ENCODE results near the gene PIP4P1.

PIP4P1 gene

GRCh38 chr14:20478894-20479293, 17.7 kb upstream of the PIP4P1 start:
- no peaks in the 10 kb centered on the region for H3K9me3 ChIP-seq (ENCODE audit: control insufficient read depth in 5 of 5, low read length in 5 of 5)
- no peaks in the 10 kb centered on the region for H3K27me3 ChIP-seq (ENCODE audit: control insufficient read depth in 5 of 5, insufficient read depth in 4 of 5, low read length in 5 of 5)
- no peak overlapping the region for H3K27ac ChIP-seq (ENCODE audit: low read depth, low read length)
- H3K9ac ChIP-seq (ENCODE audit: low read length in 5 of 5), result no peak overlapping the region
- peaks cover 5 to 46% (median 28%) of the 10 kb centered on the region in 5 donors for H3K36me3 ChIP-seq (ENCODE audit: control insufficient read depth in 5 of 5, insufficient read depth in 5 of 5, low read length in 5 of 5)
- no peak overlapping the region for H3K4me3 ChIP-seq (ENCODE audit: low read depth in 1 of 5, low read length in 5 of 5)
- peaks cover 0 to 21% (median 19%) of the 10 kb centered on the region in 5 donors for H3K4me1 ChIP-seq (ENCODE audit: control insufficient read depth in 5 of 5, insufficient read depth in 5 of 5, low read length in 5 of 5)

GRCh38 chr14:20477211-20477876, 16.1 kb upstream of the PIP4P1 start:
- H3K27ac ChIP-seq (ENCODE audit: low read depth, low read length), result peak overlapping the region; percentile 31
- peak overlapping the region in 1 of 5 donors; percentile 17 for H3K4me3 ChIP-seq (ENCODE audit: low read depth in 1 of 5, low read length in 5 of 5)
- peaks cover 5 to 60% (median 30%) of the 10 kb centered on the region in 5 donors for H3K36me3 ChIP-seq (ENCODE audit: control insufficient read depth in 5 of 5, insufficient read depth in 5 of 5, low read length in 5 of 5)

GRCh38 chr14:20476776-20477175, 15.5 kb upstream of the PIP4P1 start:
- H3K4me3 ChIP-seq (ENCODE audit: low read depth in 1 of 5, low read length in 5 of 5), result peak overlapping the region in 1 of 5 donors; percentile 17
- no peaks in the 10 kb centered on the region for H3K9me3 ChIP-seq (ENCODE audit: control insufficient read depth in 5 of 5, low read length in 5 of 5)
- no peaks in the 10 kb centered on the region for H3K27me3 ChIP-seq (ENCODE audit: control insufficient read depth in 5 of 5, insufficient read depth in 4 of 5, low read length in 5 of 5)
- peaks cover 0 to 22% (median 19%) of the 10 kb centered on the region in 5 donors for H3K4me1 ChIP-seq (ENCODE audit: control insufficient read depth in 5 of 5, insufficient read depth in 5 of 5, low read length in 5 of 5)
- H3K27ac ChIP-seq (ENCODE audit: low read depth, low read length), result peak overlapping the region; percentile 31
- H3K36me3 ChIP-seq (ENCODE audit: control insufficient read depth in 5 of 5, insufficient read depth in 5 of 5, low read length in 5 of 5), result peaks cover 5 to 64% (median 30%) of the 10 kb centered on the region in 5 donors
- H3K9ac ChIP-seq (ENCODE audit: low read length in 5 of 5), result peak overlapping the region in 1 of 5 donors; percentile 30

More at GRCh38 chr14:20477211-20477876, 16.1 kb upstream of the PIP4P1 start:
- Histone ChIP-seq H3K27me3 (ENCODE audit: control insufficient read depth in 5 of 5, insufficient read depth in 4 of 5, low read length in 5 of 5) (no peaks in the 10 kb centered on the region), H3K9me3 (ENCODE audit: control insufficient read depth in 5 of 5, low read length in 5 of 5) (no peaks in the 10 kb centered on the region), H3K9ac (ENCODE audit: low read length in 5 of 5) (no peak overlapping the region), H3K4me1 (ENCODE audit: control insufficient read depth in 5 of 5, insufficient read depth in 5 of 5, low read length in 5 of 5) (peaks cover 0 to 21% (median 19%) of the 10 kb centered on the region in 5 donors)

GRCh38 chr14:20472536-20473169, 11.4 kb upstream of the PIP4P1 start:
- Histone ChIP-seq H3K27me3 (ENCODE audit: control insufficient read depth in 5 of 5, insufficient read depth in 4 of 5, low read length in 5 of 5) (no peaks in the 10 kb centered on the region), H3K27ac (ENCODE audit: low read depth, low read length) (no peak overlapping the region), H3K36me3 (ENCODE audit: control insufficient read depth in 5 of 5, insufficient read depth in 5 of 5, low read length in 5 of 5) (peaks cover 5 to 55% (median 30%) of the 10 kb centered on the region in 5 donors), H3K9me3 (ENCODE audit: control insufficient read depth in 5 of 5, low read length in 5 of 5) (no peaks in the 10 kb centered on the region), H3K9ac (ENCODE audit: low read length in 5 of 5) (no peak overlapping the region), H3K4me3 (ENCODE audit: low read depth in 1 of 5, low read length in 5 of 5) (no peak overlapping the region), H3K4me1 (ENCODE audit: control insufficient read depth in 5 of 5, insufficient read depth in 5 of 5, low read length in 5 of 5) (peaks cover 6 to 46% (median 34%) of the 10 kb centered on the region in 5 donors)

- Histone ChIP-seq H3K27me3 (ENCODE audit: control insufficient read depth in 5 of 5, insufficient read depth in 4 of 5, low read length in 5 of 5) (no peaks in the 10 kb centered on the region), H3K9ac (ENCODE audit: low read length in 5 of 5) (peak overlapping the region; percentile 11 to 96 (median 85)), H3K4me3 (ENCODE audit: low read depth in 1 of 5, low read length in 5 of 5) (peak overlapping the region; percentile 88 to 98 (median 94)), H3K36me3 (ENCODE audit: control insufficient read depth in 5 of 5, insufficient read depth in 5 of 5, low read length in 5 of 5) (peaks cover 0 to 34% (median 19%) of the 10 kb centered on the region in 5 donors), H3K9me3 (ENCODE audit: control insufficient read depth in 5 of 5, low read length in 5 of 5) (no peaks in the 10 kb centered on the region), H3K27ac (ENCODE audit: low read depth, low read length) (peak overlapping the region; percentile 95), H3K4me1 (ENCODE audit: control insufficient read depth in 5 of 5, insufficient read depth in 5 of 5, low read length in 5 of 5) (peaks cover 6 to 31% (median 20%) of the 10 kb centered on the region in 5 donors)
Measured at GRCh38 chr14:20470603-20470901, 9.3 kb upstream of the PIP4P1 start.

GRCh38 chr14:20469890-20470602, 8.8 kb upstream of the PIP4P1 start:
- Histone ChIP-seq H3K9me3 (ENCODE audit: control insufficient read depth in 5 of 5, low read length in 5 of 5) (no peaks in the 10 kb centered on the region), H3K36me3 (ENCODE audit: control insufficient read depth in 5 of 5, insufficient read depth in 5 of 5, low read length in 5 of 5) (peaks cover 0 to 29% (median 17%) of the 10 kb centered on the region in 5 donors), H3K9ac (ENCODE audit: low read length in 5 of 5) (peak overlapping the region; percentile 81 to 96 (median 85)), H3K4me3 (ENCODE audit: low read depth in 1 of 5, low read length in 5 of 5) (peak overlapping the region; percentile 88 to 98 (median 94)), H3K4me1 (ENCODE audit: control insufficient read depth in 5 of 5, insufficient read depth in 5 of 5, low read length in 5 of 5) (peaks cover 6 to 31% (median 20%) of the 10 kb centered on the region in 5 donors), H3K27me3 (ENCODE audit: control insufficient read depth in 5 of 5, insufficient read depth in 4 of 5, low read length in 5 of 5) (no peaks in the 10 kb centered on the region), H3K27ac (ENCODE audit: low read depth, low read length) (peak overlapping the region; percentile 95)

GRCh38 chr14:20469242-20469889, 8.1 kb upstream of the PIP4P1 start, which contains the start of gene PNP:
TSS of gene PNP (plus strand) at chr14:20469406. CDS start at chr14:20469525, 119 bp downstream.
- Histone ChIP-seq H3K27ac (ENCODE audit: low read depth, low read length) (peak within 1 kb of the TSS; percentile 95), H3K4me1 (ENCODE audit: control insufficient read depth in 5 of 5, insufficient read depth in 5 of 5, low read length in 5 of 5) (peaks cover 6 to 31% (median 20%) of the 10 kb centered on the region in 5 donors), H3K9me3 (ENCODE audit: control insufficient read depth in 5 of 5, low read length in 5 of 5) (no peaks in the 10 kb centered on the region), H3K4me3 (ENCODE audit: low read depth in 1 of 5, low read length in 5 of 5) (peak within 1 kb of the TSS; percentile 88 to 98 (median 94)), H3K9ac (ENCODE audit: low read length in 5 of 5) (peak within 1 kb of the TSS; percentile 81 to 96 (median 85)), H3K36me3 (ENCODE audit: control insufficient read depth in 5 of 5, insufficient read depth in 5 of 5, low read length in 5 of 5) (peaks cover 0 to 22% (median 11%) of the 10 kb centered on the region in 5 donors), H3K27me3 (ENCODE audit: control insufficient read depth in 5 of 5, insufficient read depth in 4 of 5, low read length in 5 of 5) (no peaks in the 10 kb centered on the region)

GRCh38 chr14:20468764-20469241, 7.6 kb upstream of the PIP4P1 start:
- Histone ChIP-seq H3K9me3 (ENCODE audit: control insufficient read depth in 5 of 5, low read length in 5 of 5) (no peaks in the 10 kb centered on the region), H3K27ac (ENCODE audit: low read depth, low read length) (peak overlapping the region; percentile 95), H3K4me3 (ENCODE audit: low read depth in 1 of 5, low read length in 5 of 5) (peak overlapping the region; percentile 44 to 98 (median 94)), H3K9ac (ENCODE audit: low read length in 5 of 5) (peak overlapping the region in 4 of 5 donors; percentile 81 to 94 (median 85)), H3K27me3 (ENCODE audit: control insufficient read depth in 5 of 5, insufficient read depth in 4 of 5, low read length in 5 of 5) (no peaks in the 10 kb centered on the region), H3K4me1 (ENCODE audit: control insufficient read depth in 5 of 5, insufficient read depth in 5 of 5, low read length in 5 of 5) (peaks cover 6 to 31% (median 20%) of the 10 kb centered on the region in 5 donors), H3K36me3 (ENCODE audit: control insufficient read depth in 5 of 5, insufficient read depth in 5 of 5, low read length in 5 of 5) (peaks cover 0 to 16% (median 8%) of the 10 kb centered on the region in 5 donors)

GRCh38 chr14:20460458-20461224, 593 bp downstream of the PIP4P1 start:
- Histone ChIP-seq H3K4me1 (ENCODE audit: control insufficient read depth in 5 of 5, insufficient read depth in 5 of 5, low read length in 5 of 5) (peaks cover 8 to 43% (median 38%) of the 10 kb centered on the region in 5 donors), H3K9me3 (ENCODE audit: control insufficient read depth in 5 of 5, low read length in 5 of 5) (no peaks in the 10 kb centered on the region), H3K27me3 (ENCODE audit: control insufficient read depth in 5 of 5, insufficient read depth in 4 of 5, low read length in 5 of 5) (no peaks in the 10 kb centered on the region), H3K36me3 (ENCODE audit: control insufficient read depth in 5 of 5, insufficient read depth in 5 of 5, low read length in 5 of 5) (peaks cover 12 to 33% (median 30%) of the 10 kb centered on the region in 5 donors), H3K27ac (ENCODE audit: low read depth, low read length) (peak overlapping the region; percentile 79), H3K4me3 (ENCODE audit: low read depth in 1 of 5, low read length in 5 of 5) (peak overlapping the region; percentile 70 to 95 (median 85)), H3K9ac (ENCODE audit: low read length in 5 of 5) (peak overlapping the region; percentile 79 to 94 (median 87))

Data from subcutaneous abdominal adipose tissue (tissue), 5 donors.